ENCODE measurements around the gene TLR5. TPM values are rescaled to one million over a fixed set of nuclear protein-coding genes. Genes with fewer than 3 reads are reported as not detected.

TLR5 gene
- polyA plus RNA-seq, 1 donor, result 5.9 TPM

GRCh38 chr1:223150443-223150842, 7.4 kb upstream of the TLR5 start:
- no peak for DNase-seq

GRCh38 chr1:223147873-223148272, 4.8 kb upstream of the TLR5 start:
- no peak for DNase-seq

- DNase-seq, result no peak
Measured at GRCh38 chr1:223147409-223147808, 4.4 kb upstream of the TLR5 start.

- DNase-seq, result no peak
Measured at GRCh38 chr1:223146745-223147144, 3.7 kb upstream of the TLR5 start.

GRCh38 chr1:223144914-223145313, 1.9 kb upstream of the TLR5 start:
- no peak for DNase-seq

- DNase-seq, result no peak
Measured at GRCh38 chr1:223144431-223144830, 1.4 kb upstream of the TLR5 start.

- no peak for DNase-seq
Measured at GRCh38 chr1:223143537-223144248, 645 bp upstream of the TLR5 start.

GRCh38 chr1:223142269-223142668, 779 bp downstream of the TLR5 start:
- no peak for DNase-seq

- DNase-seq, result peak; percentile 42
Measured at GRCh38 chr1:223140611-223141405, 2.2 kb downstream of the TLR5 start.

GRCh38 chr1:223137455-223138085, 5.5 kb downstream of the TLR5 start:
- DNase-seq, result no peak

- DNase-seq, result no peak
Measured at GRCh38 chr1:223136086-223136485, 7.0 kb downstream of the TLR5 start.

GRCh38 chr1:223135176-223135942, 7.7 kb downstream of the TLR5 start:
- no peak for DNase-seq

GRCh38 chr1:223133824-223134435, 9.1 kb downstream of the TLR5 start:
- DNase-seq, result peak; percentile 84

GRCh38 chr1:223133306-223133823, 9.7 kb downstream of the TLR5 start:
- no peak for DNase-seq

GRCh38 chr1:223129229-223129901, 13.7 kb downstream of the TLR5 start:
- peak; percentile 72 for DNase-seq

GRCh38 chr1:223126741-223127140, 16.3 kb downstream of the TLR5 start:
- DNase-seq, result no peak

- DNase-seq, result no peak
Measured at GRCh38 chr1:223125766-223126165, 17.3 kb downstream of the TLR5 start.

- DNase-seq, result no peak
Measured at GRCh38 chr1:223123011-223123610, 19.9 kb downstream of the TLR5 start.

GRCh38 chr1:223118418-223118817, 24.6 kb downstream of the TLR5 start:
- DNase-seq, result no peak

GRCh38 chr1:223116950-223117349, 26.1 kb downstream of the TLR5 start:
- DNase-seq, result no peak

- DNase-seq, result no peak
Measured at GRCh38 chr1:223114871-223115270, 28.2 kb downstream of the TLR5 start.
